GM08714 (cell line): ENCODE results near the gene KLK6.

Source experiments
- H3K4me3 ChIP-seq: fragments of 200-500 bp; sonication (Bioruptor generic); 2 replicates; pipeline ENCODE4 v1.5.1; 2014; ENCODE audit warnings: mild to moderate bottlenecking, low read length, inconsistent platforms
- ZNF274 ChIP-seq: IDR thresholded peaks from 2 replicates; pipeline ENCODE4 v1.6.1; 2012; ENCODE audit warnings: mild to moderate bottlenecking, low read depth, low read length

KLK6 gene

GRCh38 chr19:50916069-50916468, 53.3 kb downstream of the KLK6 start:
- H3K4me3 ChIP-seq = no peak overlapping the region
- no peak for TF ChIP-seq ZNF274

GRCh38 chr19:50912727-50913716, 56.4 kb downstream of the KLK6 start:
- no peak overlapping the region for H3K4me3 ChIP-seq

GRCh38 chr19:50912102-50912599, 57.2 kb downstream of the KLK6 start:
- TF ChIP-seq ZNF274 = no peak
- no peak overlapping the region for H3K4me3 ChIP-seq

More at GRCh38 chr19:50912727-50913716, 56.4 kb downstream of the KLK6 start:
- no peak for TF ChIP-seq ZNF274

- no peak for TF ChIP-seq ZNF274
- H3K4me3 ChIP-seq = no peak within 1 kb of the TSS
Observed at GRCh38 chr19:50911206-50912101, 57.9 kb downstream of the KLK6 start, which contains the start of gene KLK4. Gene KLK4, minus strand, starts transcription at chr19:50911395. Its CDS starts 657 bp downstream, at chr19:50910738.

- TF ChIP-seq ZNF274 = no peak
- H3K4me3 ChIP-seq = no peak overlapping the region
Observed at GRCh38 chr19:50910722-50911121, 58.7 kb downstream of the KLK6 start.

- TF ChIP-seq ZNF274 = no peak
- H3K4me3 ChIP-seq = peak overlapping the region; percentile 17; the same call in 1 of the 2 replicates
Observed at GRCh38 chr19:50909240-50910070, 59.9 kb downstream of the KLK6 start.
